ENCODE measurements around the gene MUC4.

Gene MUC4

GRCh38 chr3:195761123-195761566 is 50.6 kb downstream of the MUC4 start:
- DNase-seq (no peak), ATAC-seq (ENCODE audit: insufficient read depth, low read depth) (peak; percentile 13; the same call in 1 of the 3 replicates)
- Histone ChIP-seq H3K4me2 (ENCODE audit: insufficient read depth, low read length) (no peak overlapping the region), H2AFZ (ENCODE audit: low read depth, low read length) (no peak overlapping the region), H3K9ac (ENCODE audit: low read depth, low read length) (no peak overlapping the region), H3K27me3 (ENCODE audit: insufficient read depth, low read length, poor library complexity) (no peaks in the 10 kb centered on the region), H3K36me3 (ENCODE audit: insufficient read depth, low read length) (no peaks in the 10 kb centered on the region), H3K9me3 (ENCODE audit: insufficient read depth, low read length, severe bottlenecking) (no peaks in the 10 kb centered on the region), H3K4me1 (ENCODE audit: insufficient read depth, low read length) (no peaks in the 10 kb centered on the region; the same call in 1 of the 2 replicates), H3K79me2 (ENCODE audit: insufficient read depth, low read length) (no peaks in the 10 kb centered on the region), H3K4me3 (ENCODE audit: low read depth in 1 of 2, low read length in 2 of 2) (no peak overlapping the region), H3K27ac (ENCODE audit: low read length) (no peak overlapping the region), H4K20me1 (ENCODE audit: insufficient read depth, low read length) (no peaks in the 10 kb centered on the region)
- TF ChIP-seq CTCF (IDR thresholded peaks at IDR 0.05; ENCODE audit: borderline replicate concordance, extremely low read depth, low read length, poor library complexity, severe bottlenecking) (no peak), EZH2 (IDR thresholded peaks at IDR 0.05; ENCODE audit: borderline replicate concordance, low read depth, low read length, severe bottlenecking) (no peak)

- Histone ChIP-seq H4K20me1 (ENCODE audit: insufficient read depth, low read length) (no peaks in the 10 kb centered on the region), H3K4me1 (ENCODE audit: insufficient read depth, low read length) (no peaks in the 10 kb centered on the region; the same call in 1 of the 2 replicates), H3K79me2 (ENCODE audit: insufficient read depth, low read length) (no peaks in the 10 kb centered on the region), H3K9ac (ENCODE audit: low read depth, low read length) (no peak overlapping the region), H3K27ac (ENCODE audit: low read length) (no peak overlapping the region), H3K27me3 (ENCODE audit: insufficient read depth, low read length, poor library complexity) (no peaks in the 10 kb centered on the region), H3K9me3 (ENCODE audit: insufficient read depth, low read length, severe bottlenecking) (no peaks in the 10 kb centered on the region), H3K36me3 (ENCODE audit: insufficient read depth, low read length) (no peaks in the 10 kb centered on the region), H2AFZ (ENCODE audit: low read depth, low read length) (no peak overlapping the region), H3K4me2 (ENCODE audit: insufficient read depth, low read length) (no peak overlapping the region), H3K4me3 (ENCODE audit: low read depth in 1 of 2, low read length in 2 of 2) (no peak overlapping the region)
- ATAC-seq (ENCODE audit: insufficient read depth, low read depth) (no peak), DNase-seq (no peak)
- TF ChIP-seq CTCF (IDR thresholded peaks at IDR 0.05; ENCODE audit: borderline replicate concordance, extremely low read depth, low read length, poor library complexity, severe bottlenecking), result no peak
- no peak for TF ChIP-seq EZH2 (IDR thresholded peaks at IDR 0.05; ENCODE audit: borderline replicate concordance, low read depth, low read length, severe bottlenecking)
Measured at GRCh38 chr3:195760345-195761122, 51.2 kb downstream of the MUC4 start.

DNA sequence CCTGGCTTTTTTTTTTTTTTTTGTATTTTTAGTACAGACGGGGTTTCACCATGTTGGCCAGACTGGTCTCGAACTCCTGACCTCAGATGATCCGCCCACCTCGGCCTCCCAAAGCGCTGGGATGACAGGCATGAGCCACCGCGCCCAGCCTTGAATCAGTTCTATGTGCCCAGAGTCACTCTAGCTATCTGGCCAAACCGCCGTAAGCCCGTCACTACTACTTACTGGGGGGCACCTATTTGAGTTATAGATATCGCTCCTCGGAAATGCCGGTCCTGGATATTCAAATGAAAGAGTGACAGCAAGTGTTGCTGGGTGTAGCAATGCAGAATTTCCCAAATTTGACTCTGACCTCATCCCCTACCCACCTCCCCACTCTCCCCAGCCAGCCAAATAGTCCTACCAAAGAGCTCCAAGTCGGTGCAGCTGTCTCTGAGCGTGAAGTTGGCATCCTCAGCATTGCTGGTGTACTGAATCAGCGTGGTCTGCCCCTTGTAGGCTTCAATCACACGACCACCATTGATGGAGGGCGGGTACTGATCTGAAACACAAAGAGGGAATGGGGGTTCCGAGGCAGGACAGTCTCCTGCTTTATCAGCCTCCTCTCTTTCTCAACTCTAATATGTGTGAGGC is 52.9 kb downstream of the MUC4 start:
- no peak for ATAC-seq (ENCODE audit: insufficient read depth, low read depth)
- H3K4me1 ChIP-seq (ENCODE audit: insufficient read depth, low read length), result no peaks in the 10 kb centered on the region; the same call in 1 of the 2 replicates

More for the DNA sequence above, 52.9 kb downstream of the MUC4 start:
- Histone ChIP-seq H3K4me3 (ENCODE audit: low read depth in 1 of 2, low read length in 2 of 2) (no peak overlapping the region), H3K9ac (ENCODE audit: low read depth, low read length) (no peak overlapping the region), H3K27ac (ENCODE audit: low read length) (no peak overlapping the region), H3K9me3 (ENCODE audit: insufficient read depth, low read length, severe bottlenecking) (no peaks in the 10 kb centered on the region), H2AFZ (ENCODE audit: low read depth, low read length) (no peak overlapping the region), H3K27me3 (ENCODE audit: insufficient read depth, low read length, poor library complexity) (no peaks in the 10 kb centered on the region), H3K36me3 (ENCODE audit: insufficient read depth, low read length) (no peaks in the 10 kb centered on the region), H3K4me2 (ENCODE audit: insufficient read depth, low read length) (no peak overlapping the region), H3K79me2 (ENCODE audit: insufficient read depth, low read length) (no peaks in the 10 kb centered on the region), H4K20me1 (ENCODE audit: insufficient read depth, low read length) (no peaks in the 10 kb centered on the region)
- no peak for DNase-seq
- TF ChIP-seq EZH2 (IDR thresholded peaks at IDR 0.05; ENCODE audit: borderline replicate concordance, low read depth, low read length, severe bottlenecking) (no peak), CTCF (IDR thresholded peaks at IDR 0.05; ENCODE audit: borderline replicate concordance, extremely low read depth, low read length, poor library complexity, severe bottlenecking) (no peak)

All from DND-41 (cell line).